Measurements from ENCODE around the gene CLPTM1. TPM values are rescaled to one million over a fixed set of nuclear protein-coding genes. Genes with fewer than 3 reads are reported as not detected.

The CLPTM1 gene
- total and polyA plus RNA-seq, 2 experiments from 2014 or later, result 41.6 to 71.5 TPM

DNA sequence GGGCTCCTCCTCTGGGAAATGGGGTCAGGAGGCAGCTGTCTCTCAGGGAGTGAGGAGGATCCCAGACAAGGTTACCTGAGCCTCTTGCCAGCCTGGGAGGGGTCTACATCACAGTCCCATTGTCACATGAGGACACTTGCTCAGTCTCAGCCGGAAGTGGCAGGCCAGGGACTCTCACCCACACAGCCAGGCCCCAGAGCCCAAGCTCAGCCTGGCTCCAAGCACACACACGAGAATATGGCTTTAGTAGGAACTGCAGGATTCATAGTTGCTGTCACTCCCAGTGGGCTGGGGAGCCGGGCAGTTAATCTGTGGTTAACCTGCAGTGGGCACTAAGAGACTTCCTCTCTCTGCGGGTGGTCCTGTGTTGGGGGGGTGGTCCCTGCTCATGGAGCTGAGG, 30.3 kb downstream of the CLPTM1 start:
- H3K79me2 ChIP-seq (replicated peaks; ENCODE audit: insufficient read depth), result no peaks in the 10 kb centered on the region
- TF ChIP-seq, protein P1, sequence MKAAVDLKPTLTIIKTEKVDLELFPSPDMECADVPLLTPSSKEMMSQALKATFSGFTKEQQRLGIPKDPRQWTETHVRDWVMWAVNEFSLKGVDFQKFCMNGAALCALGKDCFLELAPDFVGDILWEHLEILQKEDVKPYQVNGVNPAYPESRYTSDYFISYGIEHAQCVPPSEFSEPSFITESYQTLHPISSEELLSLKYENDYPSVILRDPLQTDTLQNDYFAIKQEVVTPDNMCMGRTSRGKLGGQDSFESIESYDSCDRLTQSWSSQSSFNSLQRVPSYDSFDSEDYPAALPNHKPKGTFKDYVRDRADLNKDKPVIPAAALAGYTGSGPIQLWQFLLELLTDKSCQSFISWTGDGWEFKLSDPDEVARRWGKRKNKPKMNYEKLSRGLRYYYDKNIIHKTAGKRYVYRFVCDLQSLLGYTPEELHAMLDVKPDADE (IDR thresholded peaks at IDR 0.05), result no peak
- TF ChIP-seq EZH2phosphoT487 (IDR thresholded peaks at IDR 0.05; ENCODE audit: unreplicated experiment), result no peak
- TF ChIP-seq, protein P2, sequence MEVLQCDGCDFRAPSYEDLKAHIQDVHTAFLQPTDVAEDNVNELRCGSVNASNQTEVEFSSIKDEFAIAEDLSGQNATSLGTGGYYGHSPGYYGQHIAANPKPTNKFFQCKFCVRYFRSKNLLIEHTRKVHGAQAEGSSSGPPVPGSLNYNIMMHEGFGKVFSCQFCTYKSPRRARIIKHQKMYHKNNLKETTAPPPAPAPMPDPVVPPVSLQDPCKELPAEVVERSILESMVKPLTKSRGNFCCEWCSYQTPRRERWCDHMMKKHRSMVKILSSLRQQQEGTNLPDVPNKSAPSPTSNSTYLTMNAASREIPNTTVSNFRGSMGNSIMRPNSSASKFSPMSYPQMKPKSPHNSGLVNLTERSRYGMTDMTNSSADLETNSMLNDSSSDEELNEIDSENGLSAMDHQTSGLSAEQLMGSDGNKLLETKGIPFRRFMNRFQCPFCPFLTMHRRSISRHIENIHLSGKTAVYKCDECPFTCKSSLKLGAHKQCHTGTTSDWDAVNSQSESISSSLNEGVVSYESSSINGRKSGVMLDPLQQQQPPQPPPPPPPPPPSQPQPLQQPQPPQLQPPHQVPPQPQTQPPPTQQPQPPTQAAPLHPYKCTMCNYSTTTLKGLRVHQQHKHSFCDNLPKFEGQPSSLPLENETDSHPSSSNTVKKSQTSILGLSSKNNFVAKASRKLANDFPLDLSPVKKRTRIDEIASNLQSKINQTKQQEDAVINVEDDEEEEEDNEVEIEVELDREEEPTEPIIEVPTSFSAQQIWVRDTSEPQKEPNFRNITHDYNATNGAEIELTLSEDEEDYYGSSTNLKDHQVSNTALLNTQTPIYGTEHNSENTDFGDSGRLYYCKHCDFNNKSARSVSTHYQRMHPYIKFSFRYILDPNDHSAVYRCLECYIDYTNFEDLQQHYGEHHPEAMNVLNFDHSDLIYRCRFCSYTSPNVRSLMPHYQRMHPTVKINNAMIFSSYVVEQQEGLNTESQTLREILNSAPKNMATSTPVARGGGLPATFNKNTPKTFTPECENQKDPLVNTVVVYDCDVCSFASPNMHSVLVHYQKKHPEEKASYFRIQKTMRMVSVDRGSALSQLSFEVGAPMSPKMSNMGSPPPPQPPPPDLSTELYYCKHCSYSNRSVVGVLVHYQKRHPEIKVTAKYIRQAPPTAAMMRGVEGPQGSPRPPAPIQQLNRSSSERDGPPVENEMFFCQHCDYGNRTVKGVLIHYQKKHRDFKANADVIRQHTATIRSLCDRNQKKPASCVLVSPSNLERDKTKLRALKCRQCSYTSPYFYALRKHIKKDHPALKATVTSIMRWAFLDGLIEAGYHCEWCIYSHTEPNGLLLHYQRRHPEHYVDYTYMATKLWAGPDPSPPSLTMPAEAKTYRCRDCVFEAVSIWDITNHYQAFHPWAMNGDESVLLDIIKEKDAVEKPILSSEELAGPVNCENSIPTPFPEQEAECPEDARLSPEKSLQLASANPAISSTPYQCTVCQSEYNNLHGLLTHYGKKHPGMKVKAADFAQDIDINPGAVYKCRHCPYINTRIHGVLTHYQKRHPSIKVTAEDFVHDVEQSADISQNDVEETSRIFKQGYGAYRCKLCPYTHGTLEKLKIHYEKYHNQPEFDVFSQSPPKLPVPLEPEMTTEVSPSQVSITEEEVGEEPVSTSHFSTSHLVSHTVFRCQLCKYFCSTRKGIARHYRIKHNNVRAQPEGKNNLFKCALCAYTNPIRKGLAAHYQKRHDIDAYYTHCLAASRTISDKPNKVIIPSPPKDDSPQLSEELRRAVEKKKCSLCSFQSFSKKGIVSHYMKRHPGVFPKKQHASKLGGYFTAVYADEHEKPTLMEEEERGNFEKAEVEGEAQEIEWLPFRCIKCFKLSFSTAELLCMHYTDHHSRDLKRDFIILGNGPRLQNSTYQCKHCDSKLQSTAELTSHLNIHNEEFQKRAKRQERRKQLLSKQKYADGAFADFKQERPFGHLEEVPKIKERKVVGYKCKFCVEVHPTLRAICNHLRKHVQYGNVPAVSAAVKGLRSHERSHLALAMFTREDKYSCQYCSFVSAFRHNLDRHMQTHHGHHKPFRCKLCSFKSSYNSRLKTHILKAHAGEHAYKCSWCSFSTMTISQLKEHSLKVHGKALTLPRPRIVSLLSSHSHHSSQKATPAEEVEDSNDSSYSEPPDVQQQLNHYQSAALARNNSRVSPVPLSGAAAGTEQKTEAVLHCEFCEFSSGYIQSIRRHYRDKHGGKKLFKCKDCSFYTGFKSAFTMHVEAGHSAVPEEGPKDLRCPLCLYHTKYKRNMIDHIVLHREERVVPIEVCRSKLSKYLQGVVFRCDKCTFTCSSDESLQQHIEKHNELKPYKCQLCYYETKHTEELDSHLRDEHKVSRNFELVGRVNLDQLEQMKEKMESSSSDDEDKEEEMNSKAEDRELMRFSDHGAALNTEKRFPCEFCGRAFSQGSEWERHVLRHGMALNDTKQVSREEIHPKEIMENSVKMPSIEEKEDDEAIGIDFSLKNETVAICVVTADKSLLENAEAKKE (CRISPR knock-in tag; IDR thresholded peaks at IDR 0.05), result no peak
- TF ChIP-seq, protein P3, sequence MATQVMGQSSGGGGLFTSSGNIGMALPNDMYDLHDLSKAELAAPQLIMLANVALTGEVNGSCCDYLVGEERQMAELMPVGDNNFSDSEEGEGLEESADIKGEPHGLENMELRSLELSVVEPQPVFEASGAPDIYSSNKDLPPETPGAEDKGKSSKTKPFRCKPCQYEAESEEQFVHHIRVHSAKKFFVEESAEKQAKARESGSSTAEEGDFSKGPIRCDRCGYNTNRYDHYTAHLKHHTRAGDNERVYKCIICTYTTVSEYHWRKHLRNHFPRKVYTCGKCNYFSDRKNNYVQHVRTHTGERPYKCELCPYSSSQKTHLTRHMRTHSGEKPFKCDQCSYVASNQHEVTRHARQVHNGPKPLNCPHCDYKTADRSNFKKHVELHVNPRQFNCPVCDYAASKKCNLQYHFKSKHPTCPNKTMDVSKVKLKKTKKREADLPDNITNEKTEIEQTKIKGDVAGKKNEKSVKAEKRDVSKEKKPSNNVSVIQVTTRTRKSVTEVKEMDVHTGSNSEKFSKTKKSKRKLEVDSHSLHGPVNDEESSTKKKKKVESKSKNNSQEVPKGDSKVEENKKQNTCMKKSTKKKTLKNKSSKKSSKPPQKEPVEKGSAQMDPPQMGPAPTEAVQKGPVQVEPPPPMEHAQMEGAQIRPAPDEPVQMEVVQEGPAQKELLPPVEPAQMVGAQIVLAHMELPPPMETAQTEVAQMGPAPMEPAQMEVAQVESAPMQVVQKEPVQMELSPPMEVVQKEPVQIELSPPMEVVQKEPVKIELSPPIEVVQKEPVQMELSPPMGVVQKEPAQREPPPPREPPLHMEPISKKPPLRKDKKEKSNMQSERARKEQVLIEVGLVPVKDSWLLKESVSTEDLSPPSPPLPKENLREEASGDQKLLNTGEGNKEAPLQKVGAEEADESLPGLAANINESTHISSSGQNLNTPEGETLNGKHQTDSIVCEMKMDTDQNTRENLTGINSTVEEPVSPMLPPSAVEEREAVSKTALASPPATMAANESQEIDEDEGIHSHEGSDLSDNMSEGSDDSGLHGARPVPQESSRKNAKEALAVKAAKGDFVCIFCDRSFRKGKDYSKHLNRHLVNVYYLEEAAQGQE (IDR thresholded peaks at IDR 0.05; ENCODE audit: unreplicated experiment), result no peak
- TF ChIP-seq ZNF114 (CRISPR knock-in tag; IDR thresholded peaks at IDR 0.05), result no peak
- no peak for TF ChIP-seq POLR2AphosphoS5 (IDR thresholded peaks at IDR 0.05; ENCODE audit: low read depth)
- no peaks in the 10 kb centered on the region for H3F3A ChIP-seq (replicated peaks; ENCODE audit: low read depth)
- no peaks in the 10 kb centered on the region for H3K9me3 Mint-ChIP-seq
- peaks cover 20% of the 10 kb centered on the region for H3K27me3 Mint-ChIP-seq (ENCODE audit: insufficient read depth, low read depth, poor library complexity)
- H3K4me1 Mint-ChIP-seq, result no peaks in the 10 kb centered on the region
- H3K27me3 ChIP-seq (ENCODE audit: insufficient read depth), result no peaks in the 10 kb centered on the region
- peaks cover 24% of the 10 kb centered on the region for H3K36me3 Mint-ChIP-seq (ENCODE audit: low read depth)
- no peak overlapping the region for H3K4me3 Mint-ChIP-seq
- no peaks in the 10 kb centered on the region for H4K20me1 ChIP-seq (replicated peaks; ENCODE audit: insufficient read depth)
- no peak overlapping the region for H3K27ac ChIP-seq (ENCODE audit: low read depth)
- H3K36me3 ChIP-seq (ENCODE audit: insufficient read depth), result no peaks in the 10 kb centered on the region; the same call in 1 of the 2 replicates
- H3K4me2 ChIP-seq, result no peak overlapping the region
- no peak overlapping the region for H3K4me3 ChIP-seq
- H3K9me2 ChIP-seq (ENCODE audit: insufficient read depth), result no peaks in the 10 kb centered on the region
- no peak for DNase-seq (ENCODE audit: low spot score)
- no peak for ATAC-seq
- H3K4me1 ChIP-seq (ENCODE audit: insufficient read depth), result no peaks in the 10 kb centered on the region
- no peak overlapping the region for H2AFZ ChIP-seq
- no peak overlapping the region for H3K27ac Mint-ChIP-seq

Data from GM23338 (cell line).